CD14-positive monocyte (primary cell): ENCODE results near the gene CCDC88C. TPM values are rescaled to one million over a fixed set of nuclear protein-coding genes. Genes with fewer than 3 reads are reported as not detected.

ENCODE experiments used
- DNase-seq, 3 donors: peaks; one replicate each; pipeline ENCODE4 v3.0.0-alpha.2; 2011 to 2022
- H2AFZ ChIP-seq: 2 replicates; pipeline ENCODE4 v1.6.0; 2012; ENCODE audit warnings: mild to moderate bottlenecking, low read depth, low read length, inconsistent platforms; ENCODE audit not compliant: insufficient read depth, poor library complexity, severe bottlenecking
- H3K27ac ChIP-seq, 2 donors: 1 replicate in 1 of 2; 2 replicates in 1 of 2; pipeline ENCODE4 v1.5.1; 2012 to 2013; ENCODE audit warnings: low read length in 2 of 2, control low read depth in 1 of 2, inconsistent platforms in 1 of 2, low read depth in 1 of 2, mild to moderate bottlenecking in 1 of 2
- H3K27me3 ChIP-seq, 2 donors: one replicate each; pipeline versions ENCODE4 v1.6.0 to v1.6.1; 2011 to 2013; ENCODE audit warnings: low read length in 2 of 2; ENCODE audit not compliant: control insufficient read depth in 2 of 2, insufficient read depth in 2 of 2
- H3K36me3 ChIP-seq, 2 donors: replicated peaks in 1 of 2; 1 replicate in 1 of 2; 2 replicates in 1 of 2; pipeline versions ENCODE4 v1.5.1 to v1.6.1; 2012 to 2013; ENCODE audit warnings: low read length in 2 of 2, control low read depth in 1 of 2, inconsistent platforms in 1 of 2, mild to moderate bottlenecking in 1 of 2; ENCODE audit not compliant: insufficient read depth in 2 of 2, control insufficient read depth in 1 of 2
- H3K4me1 ChIP-seq, 2 donors: 1 replicate in 1 of 2; 2 replicates in 1 of 2; pipeline versions ENCODE4 v1.5.1 to v1.6.1; 2012 to 2013; ENCODE audit warnings: low read length in 2 of 2, control low read depth in 1 of 2, inconsistent platforms in 1 of 2, mild to moderate bottlenecking in 1 of 2, moderate library complexity in 1 of 2; ENCODE audit not compliant: insufficient read depth in 2 of 2, control insufficient read depth in 1 of 2
- H3K4me2 ChIP-seq: replicated peaks from 2 replicates; pipeline ENCODE3; 2012; ENCODE audit warnings: low read length, moderate library complexity, mild to moderate bottlenecking; ENCODE audit not compliant: poor library complexity, severe bottlenecking; ENCODE audit errors: extremely low read depth
- H3K4me3 ChIP-seq, 3 experiments: fragments of 200-600 bp in 1 of 3; sonication (generic) in 1 of 3; replicated peaks in 1 of 3; 1 replicate in 2 of 3; 2 replicates in 1 of 3; pipeline ENCODE4 v1.5.1; 2011 to 2013; ENCODE audit warnings: low read length in 3 of 3, mild to moderate bottlenecking in 3 of 3, control low read depth in 2 of 3, low read depth in 2 of 3, inconsistent platforms in 1 of 3, moderate library complexity in 1 of 3
- H3K79me2 ChIP-seq: 2 replicates; pipeline ENCODE4 v1.6.0; 2012; ENCODE audit warnings: mild to moderate bottlenecking, control low read depth, inconsistent platforms, low read length, moderate library complexity; ENCODE audit not compliant: insufficient read depth
- H3K9ac ChIP-seq: 2 replicates; pipeline ENCODE4 v1.6.0; 2017; ENCODE audit warnings: low read length, mild to moderate bottlenecking; ENCODE audit not compliant: insufficient read depth, poor library complexity, severe bottlenecking
- H3K9me3 ChIP-seq, 2 donors: replicated peaks in 1 of 2; 1 replicate in 1 of 2; 2 replicates in 1 of 2; pipeline versions ENCODE4 v1.5.1 to v1.6.1; 2012 to 2013; ENCODE audit warnings: low read length in 2 of 2, control low read depth in 1 of 2; ENCODE audit not compliant: control insufficient read depth in 1 of 2, insufficient read depth in 1 of 2
- H4K20me1 ChIP-seq: 2 replicates; pipeline ENCODE4 v1.6.0; 2012; ENCODE audit warnings: mild to moderate bottlenecking, low read length, control low read depth, moderate library complexity; ENCODE audit not compliant: insufficient read depth
- H3K27ac Mint-ChIP-seq, 7 donors: one replicate each; pipeline ENCODE4 v1.8.0; 2020; ENCODE audit warnings: mild to moderate bottlenecking in 7 of 7, mixed read lengths in 7 of 7, moderate library complexity in 6 of 7, inconsistent platforms in 2 of 7
- H3K27me3 Mint-ChIP-seq, 3 donors: one replicate each; pipeline ENCODE4 v1.8.0; 2021 to 2022; ENCODE audit warnings: low read depth in 3 of 3, mild to moderate bottlenecking in 3 of 3, mixed read lengths in 3 of 3, moderate library complexity in 3 of 3, inconsistent platforms in 1 of 3
- H3K36me3 Mint-ChIP-seq, 2 donors: one replicate each; pipeline ENCODE4 v1.8.0; 2020; ENCODE audit warnings: mixed read lengths in 2 of 2, inconsistent platforms in 1 of 2, mild to moderate bottlenecking in 1 of 2
- H3K4me1 Mint-ChIP-seq: one replicate; pipeline ENCODE4 v1.8.0; 2020; ENCODE audit warnings: mild to moderate bottlenecking, mixed read lengths
- H3K4me3 Mint-ChIP-seq, 2 donors: one replicate each; pipeline ENCODE4 v1.8.0; 2020; ENCODE audit warnings: mild to moderate bottlenecking in 2 of 2, mixed read lengths in 2 of 2, moderate library complexity in 1 of 2
- H3K9me3 Mint-ChIP-seq, 7 donors: one replicate each; pipeline ENCODE4 v1.8.0; 2020 to 2022; ENCODE audit warnings: mixed read lengths in 7 of 7, mild to moderate bottlenecking in 6 of 7, moderate library complexity in 6 of 7, inconsistent platforms in 2 of 7
- WGBS: methylation state at CpG from one replicate; pipeline ENCODE4 v1.1.5; 2013; ENCODE audit warnings: missing lambda C conversion rate; ENCODE audit not compliant: insufficient coverage; 5-methylcytosine and 5-hydroxymethylcytosine counted together
- intact Hi-C, 2 donors: fragments of 100-400 bp; cut with micrococcal nuclease; formaldehyde crosslinking; loops; one replicate each; pipeline versions ENCODE4 v1.15.0 to v1.15.1; 2023
- polyA plus RNA-seq, 3 donors: library from polyadenylated mRNA; depleted of rRNA in 1 of 3; unstranded in 2 of 3; stranded (reverse) in 1 of 3; fragments of 300-500 nt in 2 of 3; fragments of >200 nt in 1 of 3; fragmentation: Illumina TruSeq in 2 of 3; gene quantifications; 1 replicate in 2 of 3; 2 replicates in 1 of 3; pipeline ENCODE4 v1.2.3, GENCODE V29; 2012 to 2021
- TF ChIP-seq, protein P1 (sequence below): fragments of 200-600 bp; IDR thresholded peaks from one replicate; pipeline ENCODE4 v1.8.0; 2022; ENCODE audit warnings: antibody characterized with exemption, mild to moderate bottlenecking

The CCDC88C gene
- polyA plus RNA-seq, 3 donors: 11.6 to 69.7 (median 12.3) TPM

DNA sequence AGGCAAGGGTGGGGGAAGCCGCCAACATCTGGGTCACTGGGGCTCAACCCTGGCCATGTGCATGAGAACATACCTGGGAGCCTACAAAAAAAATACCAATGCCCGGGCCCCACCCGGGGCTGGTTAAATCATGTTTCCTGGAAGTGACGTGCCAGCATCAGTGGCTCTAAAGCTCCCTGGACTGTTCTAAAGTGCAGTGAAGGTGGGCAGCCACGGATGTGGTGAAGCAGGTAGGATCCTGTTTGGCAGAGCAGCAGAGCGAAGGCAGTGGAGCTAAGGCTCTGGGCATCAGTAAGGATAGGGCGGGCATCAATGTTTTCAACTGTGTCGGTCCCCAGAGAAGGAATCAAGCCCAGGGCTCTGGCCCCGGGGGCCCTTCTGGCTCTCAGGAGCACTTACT lies 172.6 kb downstream of the CCDC88C start:
- H3K4me2 ChIP-seq: no peak overlapping the region
- Mint-ChIP-seq H3K4me3 (peak overlapping the region; percentile 53 to 60), H3K4me1 (peaks cover 56% of the 10 kb centered on the region), H3K27ac (peak overlapping the region in 5 of 7 donors; percentile 28 to 91 (median 79)), H3K9me3 (peaks cover 0 to 7% (median 1%) of the 10 kb centered on the region in 7 donors), H3K36me3 (no peaks in the 10 kb centered on the region), H3K27me3 (peaks cover 5 to 12% (median 7%) of the 10 kb centered on the region in 3 donors)
- peak overlapping the region; percentile 64 for H3K9ac ChIP-seq
- intact Hi-C loops: loop anchor here in 1 of 2 donors (10.0 kb wide), 1 partner anchor 170 kb away; the partner anchor contains the start of gene CCDC88C
- TF ChIP-seq, protein P1, sequence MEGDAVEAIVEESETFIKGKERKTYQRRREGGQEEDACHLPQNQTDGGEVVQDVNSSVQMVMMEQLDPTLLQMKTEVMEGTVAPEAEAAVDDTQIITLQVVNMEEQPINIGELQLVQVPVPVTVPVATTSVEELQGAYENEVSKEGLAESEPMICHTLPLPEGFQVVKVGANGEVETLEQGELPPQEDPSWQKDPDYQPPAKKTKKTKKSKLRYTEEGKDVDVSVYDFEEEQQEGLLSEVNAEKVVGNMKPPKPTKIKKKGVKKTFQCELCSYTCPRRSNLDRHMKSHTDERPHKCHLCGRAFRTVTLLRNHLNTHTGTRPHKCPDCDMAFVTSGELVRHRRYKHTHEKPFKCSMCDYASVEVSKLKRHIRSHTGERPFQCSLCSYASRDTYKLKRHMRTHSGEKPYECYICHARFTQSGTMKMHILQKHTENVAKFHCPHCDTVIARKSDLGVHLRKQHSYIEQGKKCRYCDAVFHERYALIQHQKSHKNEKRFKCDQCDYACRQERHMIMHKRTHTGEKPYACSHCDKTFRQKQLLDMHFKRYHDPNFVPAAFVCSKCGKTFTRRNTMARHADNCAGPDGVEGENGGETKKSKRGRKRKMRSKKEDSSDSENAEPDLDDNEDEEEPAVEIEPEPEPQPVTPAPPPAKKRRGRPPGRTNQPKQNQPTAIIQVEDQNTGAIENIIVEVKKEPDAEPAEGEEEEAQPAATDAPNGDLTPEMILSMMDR: no peak
- no peak for DNase-seq
- no peak overlapping the region for H3K4me3 ChIP-seq
- 77% methylated on average over 9 of the region's 9 CpGs for WGBS
- H3K79me2 ChIP-seq: no peaks in the 10 kb centered on the region
- H3K36me3 ChIP-seq: no peaks in the 10 kb centered on the region
- no peaks in the 10 kb centered on the region for H3K9me3 ChIP-seq
- H3K27ac ChIP-seq: no peak overlapping the region
- H3K27me3 ChIP-seq: no peaks in the 10 kb centered on the region
- H2AFZ ChIP-seq: no peak overlapping the region
- H3K4me1 ChIP-seq: peaks cover 52 to 55% of the 10 kb centered on the region in 2 donors
- H4K20me1 ChIP-seq: no peaks in the 10 kb centered on the region

- H3K4me3 Mint-ChIP-seq: peak within 1 kb of the TSS; percentile 53 to 67
- peak within 1 kb of the TSS; percentile 64 for H3K9ac ChIP-seq
- peak within 1 kb of the TSS; percentile 2 for H3K4me2 ChIP-seq
- no peaks in the 10 kb centered on the region for H3K36me3 Mint-ChIP-seq
- H3K4me1 Mint-ChIP-seq: peaks cover 50% of the 10 kb centered on the region
- peaks cover 5 to 10% (median 7%) of the 10 kb centered on the region in 3 donors for H3K27me3 Mint-ChIP-seq
- H4K20me1 ChIP-seq: no peaks in the 10 kb centered on the region
- no peaks in the 10 kb centered on the region for H3K9me3 ChIP-seq
- H3K4me3 ChIP-seq: no peak within 1 kb of the TSS
- TF ChIP-seq, protein P1: no peak
- H3K27me3 ChIP-seq: no peaks in the 10 kb centered on the region
- peak within 1 kb of the TSS; percentile 79 to 93 (median 89) for H3K27ac Mint-ChIP-seq
- DNase-seq: peak in 1 of 3 donors; percentile 70
- intact Hi-C loops: loop anchor here in 1 of 2 donors (10.0 kb wide), 1 partner anchor 170 kb away; the partner anchor contains the start of gene CCDC88C
- peak within 1 kb of the TSS; percentile 50 to 92 for H3K27ac ChIP-seq
- H2AFZ ChIP-seq: no peak within 1 kb of the TSS
- 4% methylated on average over 5 of the region's 12 CpGs for WGBS
- H3K79me2 ChIP-seq: no peaks in the 10 kb centered on the region
- H3K4me1 ChIP-seq: peaks cover 47 to 50% of the 10 kb centered on the region in 2 donors
- H3K9me3 Mint-ChIP-seq: peaks cover 2 to 7% (median 5%) of the 10 kb centered on the region in 7 donors
- no peaks in the 10 kb centered on the region for H3K36me3 ChIP-seq
Measured at GRCh38 chr14:91244501-91244901, 173.1 kb downstream of the CCDC88C start, which contains the start of gene GPR68. GPR68 (minus strand) TSS chr14:91244704; CDS start chr14:91235050, 9,654 bp downstream.
